Neural progenitor cell (in vitro differentiated cells): Measurements from ENCODE around the gene ACSM5.
"Not testable (repeated sequence)": the region's sequence is repeated elsewhere in the genome, so short reads cannot be mapped to it uniquely, and the experiment has no call there.

Experiments
- CTCF ChIP-seq: fragments of 200-600 bp; sonication (generic); IDR thresholded peaks from 2 replicates; pipeline ENCODE4 v1.5.1; 2017; ENCODE audit warnings: antibody characterized with exemption, mild to moderate bottlenecking
- EZH2 ChIP-seq: fragments of 200-600 bp; sonication (generic); IDR thresholded peaks from 2 replicates; pipeline ENCODE4 v1.6.1; 2017; ENCODE audit warnings: antibody characterized with exemption, mild to moderate bottlenecking, moderate library complexity
- EZH2phosphoT487 ChIP-seq: fragments of 200-600 bp; sonication (generic); IDR thresholded peaks from 2 replicates; pipeline ENCODE4 v1.6.1; 2017; ENCODE audit warnings: antibody characterized with exemption

GRCh38 chr16:20453633-20454032 is 44.3 kb downstream of the ACSM5 start:
- not testable (repeated sequence) for TF ChIP-seq CTCF, EZH2, EZH2phosphoT487
